Fibroblast of lung (primary cell): ENCODE measurements around the gene LONP2.

Experiments used
- CTCF ChIP-seq, 2 donors: IDR thresholded peaks in 1 of 2; conservative IDR thresholded peaks in 1 of 2; 1 replicate in 1 of 2; 2 replicates in 1 of 2; pipeline ENCODE4 v1.5.1; 2011 to 2012; ENCODE audit warnings: low read length in 2 of 2, control low read depth in 1 of 2, inconsistent platforms in 1 of 2, low read depth in 1 of 2, mild to moderate bottlenecking in 1 of 2
- EZH2 ChIP-seq: IDR thresholded peaks from 2 replicates; pipeline ENCODE4 v1.5.1; 2012; ENCODE audit warnings: low read length, control low read depth, mild to moderate bottlenecking; ENCODE audit errors: missing control alignments

GRCh38 chr16:48262631-48263030 is 18.5 kb downstream of the LONP2 start:
- TF ChIP-seq CTCF (conservative IDR thresholded peaks at IDR 0.05 in 1 of 2, IDR thresholded peaks at IDR 0.05 in 1 of 2; ENCODE audit: low read depth in 1 of 2, low read length in 2 of 2), result no peak
- no peak for TF ChIP-seq EZH2
